HG03571 (cell line): ENCODE results near the gene FHIT.

Experiments used
- ATAC-seq: cut with Tn5 transposase; IDR thresholded peaks from one replicate; pipeline ENCODE4 v1.9.1; 2021; ENCODE audit not compliant: unreplicated experiment

FHIT gene

GRCh38 chr3:60434950-60435349 lies 816.3 kb downstream of the FHIT start:
- no peak for ATAC-seq

- ATAC-seq, result no peak
Measured at GRCh38 chr3:60434323-60434722, 816.9 kb downstream of the FHIT start.

- ATAC-seq, result no peak
Measured at GRCh38 chr3:60431599-60431958, 819.7 kb downstream of the FHIT start.

- no peak for ATAC-seq
Measured at GRCh38 chr3:60430205-60430604, 821.0 kb downstream of the FHIT start.

- ATAC-seq, result no peak
Measured at GRCh38 chr3:60427109-60427508, 824.1 kb downstream of the FHIT start.

- ATAC-seq, result no peak
Measured at GRCh38 chr3:60424942-60425341, 826.3 kb downstream of the FHIT start.

- ATAC-seq, result no peak
Measured at GRCh38 chr3:60424034-60424433, 827.2 kb downstream of the FHIT start.

- no peak for ATAC-seq
Measured at GRCh38 chr3:60423556-60423955, 827.7 kb downstream of the FHIT start.

GRCh38 chr3:60421749-60422446 lies 829.4 kb downstream of the FHIT start:
- ATAC-seq, result no peak

GRCh38 chr3:60417576-60417975 lies 833.7 kb downstream of the FHIT start:
- no peak for ATAC-seq

- no peak for ATAC-seq
Measured at GRCh38 chr3:60414011-60414410, 837.2 kb downstream of the FHIT start.

GRCh38 chr3:60413551-60413950 lies 837.7 kb downstream of the FHIT start:
- no peak for ATAC-seq

GRCh38 chr3:60403866-60404265 lies 847.4 kb downstream of the FHIT start:
- ATAC-seq, result no peak

- no peak for ATAC-seq
Measured at GRCh38 chr3:60402931-60403330, 848.3 kb downstream of the FHIT start.

GRCh38 chr3:60399861-60400845 lies 851.1 kb downstream of the FHIT start:
- no peak for ATAC-seq

GRCh38 chr3:60399292-60399691 lies 852.0 kb downstream of the FHIT start:
- ATAC-seq, result no peak

GRCh38 chr3:60395173-60395762 lies 856.0 kb downstream of the FHIT start:
- no peak for ATAC-seq

GRCh38 chr3:60393946-60394345 lies 857.3 kb downstream of the FHIT start:
- no peak for ATAC-seq

- no peak for ATAC-seq
Measured at GRCh38 chr3:60392501-60392900, 858.8 kb downstream of the FHIT start.

GRCh38 chr3:60391292-60391691 lies 860.0 kb downstream of the FHIT start:
- no peak for ATAC-seq

- ATAC-seq, result no peak
Measured at GRCh38 chr3:60388731-60389130, 862.5 kb downstream of the FHIT start.

GRCh38 chr3:60386306-60386705 lies 864.9 kb downstream of the FHIT start:
- no peak for ATAC-seq
